ENCODE data around the gene NRAS.

GRCh38 chr1:114712977-114713376, 3.6 kb downstream of the NRAS start:
- TF ChIP-seq CTCF (IDR thresholded peaks at IDR 0.05 in 2 of 3, conservative IDR thresholded peaks at IDR 0.05 in 1 of 3; ENCODE audit: insufficient read depth in 2 of 3, low read depth in 1 of 3, low read length in 3 of 3) (no peak), DEAF1 (CRISPR knock-in tag; IDR thresholded peaks at IDR 0.05) (no peak), RAD21 (CRISPR knock-in tag; conservative IDR thresholded peaks at IDR 0.05 in 1 of 2, IDR thresholded peaks at IDR 0.05 in 1 of 2) (no peak), MAX (CRISPR knock-in tag; IDR thresholded peaks at IDR 0.05) (no peak)
